ENCODE measurements around the gene C17orf67. TPM values are rescaled to one million over a fixed set of nuclear protein-coding genes. Genes with fewer than 3 reads are reported as not detected.

Gene C17orf67
- total RNA-seq, 1 experiment from 2014 or later = 1.0 TPM

- Histone ChIP-seq H3K23ac (ENCODE audit: insufficient read length, low read depth, low read length) (no peak overlapping the region), H3K27me3 (ENCODE audit: insufficient read depth, low read length) (no peaks in the 10 kb centered on the region), H2BK120ac (ENCODE audit: low read depth, low read length, poor library complexity, severe bottlenecking) (no peak overlapping the region), H3K56ac (ENCODE audit: insufficient read length, low read depth, low read length) (no peak overlapping the region), H3K4me1 (ENCODE audit: insufficient read depth, low read length) (no peaks in the 10 kb centered on the region), H2BK15ac (ENCODE audit: low read depth, low read length) (no peak overlapping the region), H2BK12ac (ENCODE audit: insufficient read length, low read depth, low read length) (no peak overlapping the region), H3K9ac (ENCODE audit: extremely low read depth, insufficient read length, low read length) (no peak overlapping the region), H3K18ac (ENCODE audit: insufficient read length, low read depth, low read length) (no peak overlapping the region), H2AK5ac (ENCODE audit: insufficient read length, low read length) (no peak overlapping the region), H3K4me2 (ENCODE audit: insufficient read depth, insufficient read length, low read length) (no peak overlapping the region), H3K79me1 (ENCODE audit: insufficient read depth, low read depth, low read length, poor library complexity, severe bottlenecking) (no peaks in the 10 kb centered on the region), H2AFZ (ENCODE audit: low read length) (no peak overlapping the region), H4K20me1 (ENCODE audit: control insufficient read depth, insufficient read depth, insufficient read length) (no peaks in the 10 kb centered on the region), H3K4ac (ENCODE audit: low read depth, low read length) (no peak overlapping the region), H3K27ac (ENCODE audit: insufficient read length, low read depth, low read length) (no peak overlapping the region), H3T11ph (ENCODE audit: low read length) (no peak overlapping the region), H4K5ac (ENCODE audit: insufficient read length, low read depth, low read length) (no peak overlapping the region), H2BK20ac (ENCODE audit: low read depth, low read length, poor library complexity, severe bottlenecking) (no peak overlapping the region), H3K9me3 (ENCODE audit: control insufficient read depth, low read depth, low read length) (no peaks in the 10 kb centered on the region), H4K91ac (ENCODE audit: insufficient read length, low read depth, low read length) (no peak overlapping the region), H3K23me2 (ENCODE audit: insufficient read length, low read depth, low read length, poor library complexity, severe bottlenecking) (no peaks in the 10 kb centered on the region), H2BK5ac (ENCODE audit: insufficient read length, low read length) (no peak overlapping the region), H3K14ac (ENCODE audit: insufficient read depth, low read length) (no peak overlapping the region), H4K8ac (replicated peaks; ENCODE audit: insufficient read length, low read depth, low read length) (no peak overlapping the region), H3K79me2 (ENCODE audit: insufficient read depth, low read length) (no peaks in the 10 kb centered on the region)
- H3K27me3 Mint-ChIP-seq (ENCODE audit: low read depth) = no peaks in the 10 kb centered on the region
- peaks cover 5 to 7% of the 10 kb centered on the region in 2 experiments for H3K4me1 Mint-ChIP-seq
- 0 out of 7 replicates have a peak, but pooled peaks cover 0 to 1% (median 0%) of the 10 kb centered on the region in 3 experiments for H3K36me3 Mint-ChIP-seq (ENCODE audit: insufficient read depth in 1 of 3, low read depth in 3 of 3)
- no peak overlapping the region for H3K4me3 Mint-ChIP-seq
- no peak overlapping the region; a peak in 1 of 7 replicates for H3K27ac Mint-ChIP-seq
- no CpG with 5 or more reads among the region's 2 CpGs for WGBS (ENCODE audit: extremely low coverage, insufficient read length, low lambda C conversion rate)
- DNase-seq = no peak
- H3K9me3 Mint-ChIP-seq = no peaks in the 10 kb centered on the region
- TF ChIP-seq CTCF (conservative IDR thresholded peaks at IDR 0.05) = no peak
Observed at GRCh38 chr17:56819030-56819429, 14.7 kb downstream of the C17orf67 start.

All from H9 (cell line).